Heart left ventricle (tissue), 13 donors: ENCODE results near the gene KLF15.

Source experiments
- CTCF ChIP-seq, 12 donors: fragments of 200-600 bp; sonication (generic) in 4 of 12; IDR thresholded peaks; one replicate each; pipeline versions ENCODE4 v1.5.0 to v1.8.0; 2018 to 2022; ENCODE audit warnings: antibody characterized with exemption in 12 of 12, mild to moderate bottlenecking in 5 of 12
- POLR2A ChIP-seq, 2 donors: fragments of 450-650 bp; IDR thresholded peaks; one replicate each; pipeline ENCODE4 v1.6.1; 2017; ENCODE audit warnings: antibody characterized with exemption in 2 of 2, mild to moderate bottlenecking in 2 of 2, moderate library complexity in 2 of 2
- donor health status: ischemic (EF 13 %, LVEDD 7.1; RV severe dilation, severe dysfunction).
- donor health status: DM: no; HTN: yes; CAD: no.
- donor health status: DM: no; HTN: no; CAD: no.
- donor health status: ischemic (EF 25% LVEDD 6.9; RV normal size, moderate dysfunction).
- donor health status: ischemic (EF 25% LVEDD 5.7; RV mildly dilated, moderate dysfunction).
- donor health status: ischemic (EF 35%, LVEDD 5.7; RV mildly dilated, moderate dysfunction).
- donor health status: nonischemic (EF 11% LVEDD 7.7; RV severe dilation, severe dysfunction).
- donor health status: DM: yes; HTN: yes; CAD: no.
- donor health status: PGD.
- donor health status: ischemic (EF 29% LVEDD 5.4; RV normal size, mild dysfunction).
- donor health status: nonischemic (EF 23%, LVEDD 6.1; RV moderate dilation, normal function).

GRCh38 chr3:126345231-126345630, 12.0 kb downstream of the KLF15 start:
- TF ChIP-seq CTCF (IDR thresholded peaks at IDR 0.05) (no peak), POLR2A (IDR thresholded peaks at IDR 0.05) (no peak)
